Right kidney (tissue), 1 donor: ENCODE measurements around the gene KRTAP5-11.
"Not testable (repeated sequence)": the region's sequence is repeated elsewhere in the genome, so short reads cannot be mapped to it uniquely, and the experiment has no call there.

Experiments used
- DNase-seq: peaks from one replicate; pipeline ENCODE4 v3.0.0-alpha.2; 2016

KRTAP5-11 gene

GRCh38 chr11:71581826-71582225, 849 bp downstream of the KRTAP5-11 start:
- DNase-seq, result no peak

GRCh38 chr11:71580057-71581003, 2.3 kb downstream of the KRTAP5-11 start:
- no peak for DNase-seq

GRCh38 chr11:71579513-71579912, 3.2 kb downstream of the KRTAP5-11 start:
- DNase-seq, result not testable (repeated sequence)

GRCh38 chr11:71577469-71578004, 5.1 kb downstream of the KRTAP5-11 start:
- DNase-seq, result no peak

- DNase-seq, result not testable (repeated sequence)
These were observed 5.8 kb downstream of the KRTAP5-11 start for GRCh38 chr11:71576688-71577465.

GRCh38 chr11:71575723-71576424, 6.8 kb downstream of the KRTAP5-11 start:
- no peak for DNase-seq

- DNase-seq, result no peak
These were observed 8.3 kb downstream of the KRTAP5-11 start for GRCh38 chr11:71574418-71574817.

- DNase-seq, result no peak
These were observed 9.9 kb downstream of the KRTAP5-11 start for GRCh38 chr11:71572811-71573210.

GRCh38 chr11:71571101-71571850, 11.4 kb downstream of the KRTAP5-11 start:
- not testable (repeated sequence) for DNase-seq

- DNase-seq, result no peak
These were observed 13.8 kb downstream of the KRTAP5-11 start for GRCh38 chr11:71568704-71569349.

GRCh38 chr11:71567633-71568032, 15.0 kb downstream of the KRTAP5-11 start:
- DNase-seq, result not testable (repeated sequence)

- DNase-seq, result not testable (repeated sequence)
These were observed 15.8 kb downstream of the KRTAP5-11 start for GRCh38 chr11:71566626-71567599.

- no peak for DNase-seq
These were observed 16.5 kb downstream of the KRTAP5-11 start for GRCh38 chr11:71566081-71566620.

GRCh38 chr11:71565263-71565662, 17.4 kb downstream of the KRTAP5-11 start, which contains the start of gene KRTAP5-10:
KRTAP5-10 (plus strand) TSS chr11:71565563; CDS start chr11:71565588, 25 bp downstream.
- no peak for DNase-seq

- DNase-seq, result no peak
These were observed 18.2 kb downstream of the KRTAP5-11 start for GRCh38 chr11:71564430-71564829.

GRCh38 chr11:71563406-71563805, 19.3 kb downstream of the KRTAP5-11 start:
- DNase-seq, result no peak

- no peak for DNase-seq
These were observed 20.6 kb downstream of the KRTAP5-11 start for GRCh38 chr11:71562120-71562519.

GRCh38 chr11:71558996-71559395, 23.7 kb downstream of the KRTAP5-11 start:
- DNase-seq, result no peak

GRCh38 chr11:71557257-71557656, 25.4 kb downstream of the KRTAP5-11 start:
- DNase-seq, result no peak
